GM12878 (cell line): ENCODE measurements around the gene EFCAB9. TPM values are rescaled to one million over a fixed set of nuclear protein-coding genes. Genes with fewer than 3 reads are reported as not detected.

Experiments used
- ATAC-seq: fragments of 200-7000 bp; cut with Tn5 transposase; 3 replicates; pipeline ENCODE4 v1.9.1; 2020; ENCODE audit warnings: mild to moderate bottlenecking, moderate library complexity
- BruUV-seq: library from RNA; stranded (reverse); fragments of 400-500 nt; replicated peaks from 2 replicates; lab custom pipeline; 2021; lab: Mats Ljungman, UMichigan
- CTCF ChIA-PET: fragments of 300-600 bp; sonication (Branson Sonifier 250); formaldehyde crosslinking; extraction: SDS; loops from one replicate; lab custom pipeline; 2021; ENCODE audit warnings: inconsistent platforms; lab: Yijun Ruan, JAX
- POLR2A ChIA-PET: fragments of 350-600 bp; formaldehyde crosslinking; extraction: SDS; loops from one replicate; lab custom pipeline; 2021; ENCODE audit warnings: inconsistent platforms; lab: Charles Lee
- RAD21 ChIA-PET: fragments of 300-600 bp; sonication (Branson Sonifier 250); formaldehyde crosslinking; loops from one replicate; lab custom pipeline; 2023; ENCODE audit warnings: antibody characterized with exemption; ENCODE audit not compliant: unreplicated experiment; lab: Charles Lee
- SMC1A ChIA-PET: fragments of 300-600 bp; sonication (Branson Sonifier 250); formaldehyde crosslinking; loops from one replicate; lab custom pipeline; 2023; ENCODE audit not compliant: unreplicated experiment, uncharacterized antibody; lab: Charles Lee
- DNase-seq: peaks from one replicate; pipeline ENCODE4 v3.0.0-alpha.2; 2011; ENCODE audit warnings: low read depth, low spot score
- FAIRE-seq: peaks from 3 replicates; lab custom pipeline; 2011; peaks lifted over from hg19 to GRCh38; lab: Jason Lieb, UNC
- H2AFZ ChIP-seq: 2 replicates; pipeline ENCODE4 v1.6.0; 2011; ENCODE audit warnings: low read depth, low read length, control low read depth; ENCODE audit not compliant: control insufficient read depth
- H3K27ac ChIP-seq: 2 replicates; pipeline ENCODE4 v1.5.1; 2011; ENCODE audit warnings: control low read depth; ENCODE audit not compliant: control insufficient read depth, insufficient read depth
- H3K27me3 ChIP-seq, 2 experiments: replicated peaks in 1 of 2; 2 replicates each; pipeline versions ENCODE4 v1.6.0 to v1.6.1; 2011; ENCODE audit warnings: low read length in 1 of 2; ENCODE audit not compliant: control insufficient read depth in 2 of 2, insufficient read depth in 2 of 2
- H3K36me3 ChIP-seq, 2 experiments: 2 replicates each; pipeline ENCODE4 v1.5.1; 2011; ENCODE audit warnings: low read length in 1 of 2; ENCODE audit not compliant: control insufficient read depth in 2 of 2, insufficient read depth in 2 of 2
- H3K4me1 ChIP-seq: 2 replicates; pipeline ENCODE4 v1.6.1; 2011; ENCODE audit warnings: mild to moderate bottlenecking, low read length, moderate library complexity, mixed read lengths; ENCODE audit not compliant: control insufficient read depth, insufficient read depth
- H3K4me2 ChIP-seq: 2 replicates; pipeline ENCODE4 v1.6.0; 2011; ENCODE audit warnings: control low read depth; ENCODE audit not compliant: control insufficient read depth, insufficient read depth
- H3K4me3 ChIP-seq: fragments of 200-600 bp; sonication (generic); 2 replicates; pipeline ENCODE4 v1.5.1; 2016
- H3K79me2 ChIP-seq: 2 replicates; pipeline ENCODE4 v1.6.0; 2011; ENCODE audit warnings: low read length; ENCODE audit not compliant: control insufficient read depth, insufficient read depth
- H3K9ac ChIP-seq: 2 replicates; pipeline ENCODE4 v1.8.0; 2011; ENCODE audit warnings: low read length, control low read depth, mixed read lengths; ENCODE audit not compliant: control insufficient read depth, insufficient read depth
- H3K9me3 ChIP-seq: replicated peaks from 3 replicates; pipeline ENCODE4 v1.5.1; 2011; ENCODE audit warnings: mild to moderate bottlenecking, low read length; ENCODE audit not compliant: control insufficient read depth, insufficient read depth
- H4K20me1 ChIP-seq: 2 replicates; pipeline ENCODE4 v1.6.0; 2011; ENCODE audit not compliant: control insufficient read depth, insufficient read depth
- BMI1 ChIP-seq: fragments of 450-650 bp; IDR thresholded peaks from 2 replicates; pipeline ENCODE4 v1.6.1; 2016; ENCODE audit warnings: mild to moderate bottlenecking, moderate library complexity, borderline replicate concordance
- EED ChIP-seq: sonication (generic); IDR thresholded peaks from 2 replicates; pipeline ENCODE4 v1.6.1; 2016; ENCODE audit warnings: antibody characterized with exemption, low read depth
- EZH2 ChIP-seq: IDR thresholded peaks from 2 replicates; pipeline ENCODE4 v1.6.1; 2012; ENCODE audit warnings: low read depth, mild to moderate bottlenecking, control low read depth, inconsistent platforms, low read length, borderline replicate concordance; ENCODE audit not compliant: control insufficient read depth
- HDGF ChIP-seq: fragments of 450-650 bp; IDR thresholded peaks from 2 replicates; pipeline ENCODE4 v1.6.1; 2016; ENCODE audit warnings: antibody characterized with exemption
- MTA3 ChIP-seq: IDR thresholded peaks from 2 replicates; pipeline ENCODE4 v1.6.1; 2012; ENCODE audit warnings: low read length, inconsistent platforms, borderline replicate concordance
- RUNX3 ChIP-seq: IDR thresholded peaks from 2 replicates; pipeline ENCODE4 v1.6.1; 2012; ENCODE audit warnings: low read length, inconsistent platforms
- ZBTB4 ChIP-seq: fragments of 450-650 bp; formaldehyde crosslinking; IDR thresholded peaks from 2 replicates; pipeline ENCODE4 v1.4.0; 2022; ENCODE audit warnings: mild to moderate bottlenecking, moderate library complexity
- ZSCAN29 ChIP-seq: fragments of 450-650 bp; IDR thresholded peaks from 2 replicates; pipeline ENCODE4 v1.6.1; 2017; ENCODE audit warnings: mild to moderate bottlenecking, moderate library complexity
- WGBS: methylation state at CpG from one replicate; pipeline ENCODE4 v1.1.6; 2016; ENCODE audit warnings: low lambda C conversion rate; ENCODE audit not compliant: insufficient replicate concordance, insufficient coverage; ENCODE audit errors: missing lambda C conversion rate; 5-methylcytosine and 5-hydroxymethylcytosine counted together
- in situ Hi-C: fragments of 300-500 bp; cut with MboI; formaldehyde crosslinking; loops from 9 replicates; pipeline ENCODE4 v1.14.3; 2018; ENCODE audit warnings: mixed read lengths
- intact Hi-C: fragments of 100-400 bp; cut with micrococcal nuclease; formaldehyde crosslinking; loops from one replicate; pipeline ENCODE4 v1.14.2; 2022; ENCODE audit not compliant: unreplicated experiment
- polyA plus RNA-seq, 11 experiments: library from polyadenylated mRNA; depleted of rRNA in 4 of 11; unstranded in 6 of 11; stranded (reverse) in 5 of 11; fragments of >200 nt; fragmentation: Nextera tagmentation in 4 of 11; fragmentation: Illumina TruSeq in 1 of 11; extraction: Ambion mirVana in 4 of 11; extraction: Trizol in 1 of 11; gene quantifications; 1 replicate in 1 of 11; 2 replicates in 10 of 11; pipeline versions ENCODE4 v1.2.1 to v1.2.3, GENCODE V29; 2011 to 2016; ENCODE audit warnings: inconsistent platforms in 2 of 11, missing spikeins in 2 of 11, low read depth in 1 of 11
- total RNA-seq, 4 experiments: library from RNA; depleted of rRNA in 3 of 4; stranded (reverse); fragments of >200 nt in 3 of 4; fragmentation: Illumina TruSeq in 1 of 4; extraction: Trizol in 1 of 4; gene quantifications; 2 replicates each; pipeline versions ENCODE4 v1.2.1 to v1.2.3, GENCODE V29; 2013 to 2021

Gene EFCAB9
- total and polyA plus RNA-seq, 10 of the 15 experiments (the other 5 are each of a cell fraction or from before 2014, with no cell fraction given), result 0.73 TPM; not detected in 9

- TF ChIP-seq ZBTB4 (CRISPR knock-in tag) (no peak), BMI1 (no peak), HDGF (no peak)
These were observed 10.1 kb upstream of the EFCAB9 start (continued) for GRCh38 chr5:172183881-172184280.

- SMC1A ChIA-PET, result interaction anchor here (0.9 to 10.5 kb wide), 10 partner anchors 11 to 136 kb away, joined by 3 to 165 read pairs (median 6); partner anchors contain the start of gene UBTD2
- ATAC-seq, result no peak
- RAD21 ChIA-PET, result interaction anchor here (2.1 to 7.7 kb wide), 6 partner anchors 10 to 97 kb away, joined by 11 to 158 read pairs (median 44); partner anchors contain the start of gene UBTD2
- 1% methylated on average over 10 of the region's 10 CpGs for WGBS
- no peak for DNase-seq
- BruUV-seq, result no TSS peak
- peak overlapping the region; percentile 9; the same call in 1 of the 2 replicates for H2AFZ ChIP-seq
- intact Hi-C loops (loop anchor here (5.0 to 10.0 kb wide), 2 partner anchors 190 to 273 kb away; no protein-coding TSS in a partner anchor), in situ Hi-C loops (loop anchor here (5.0 kb wide), 1 partner anchor 178 kb away; the partner anchor contains the start of gene FBXW11)
- H3K4me3 ChIP-seq, result peak overlapping the region; percentile 89
- peaks cover 75% of the 10 kb centered on the region for H3K79me2 ChIP-seq
- H4K20me1 ChIP-seq, result no peaks in the 10 kb centered on the region
- CTCF ChIA-PET, result interaction anchor here (0.6 to 8.0 kb wide), 5 partner anchors 11 to 109 kb away, joined by 3 to 162 read pairs (median 34); no protein-coding TSS in a partner anchor
- peaks cover 40% of the 10 kb centered on the region for H3K4me1 ChIP-seq
- peak overlapping the region; percentile 68 for H3K27ac ChIP-seq
- TF ChIP-seq ZSCAN29 (no peak), MTA3 (no peak), EZH2 (no peak), RUNX3 (no peak), HDGF (0 out of 2 replicates have a peak, but pooled peaks have one; percentile 5), EED (no peak)
- no peaks in the 10 kb centered on the region for H3K27me3 ChIP-seq
- POLR2A ChIA-PET, result interaction anchor here (0.5 to 8.0 kb wide), 5 partner anchors 10 to 179 kb away, joined by 3 to 115 read pairs (median 15); partner anchors contain the start of gene FBXW11
- peaks cover 0 to 6% of the 10 kb centered on the region in 2 experiments; a peak in 1 of 4 replicates for H3K36me3 ChIP-seq
- peak overlapping the region; percentile 95 for H3K9ac ChIP-seq
- H3K9me3 ChIP-seq, result no peaks in the 10 kb centered on the region; the same call in 2 of the 3 replicates
- peak overlapping the region; percentile 73 for H3K4me2 ChIP-seq
- no peak for FAIRE-seq
These were observed 8.9 kb upstream of the EFCAB9 start for GRCh38 chr5:172185096-172185461.
